Epithelial cell of prostate (primary cell): ENCODE data around the gene PARD3B.
"Not testable (repeated sequence)": the region's sequence is repeated elsewhere in the genome, so short reads cannot be mapped to it uniquely, and the experiment has no call there.

Experiments
- DNase-seq: peaks from one replicate; pipeline ENCODE4 v3.0.0-alpha.2; 2011; ENCODE audit warnings: low read depth, low spot score
- H3K27ac ChIP-seq: fragments of 450-650 bp; 2 replicates; pipeline ENCODE4 v1.5.1; 2017; ENCODE audit warnings: mild to moderate bottlenecking

PARD3B gene

GRCh38 chr2:204541637-204542036 is 3.6 kb upstream of the PARD3B start:
- no peak for DNase-seq
- H3K27ac ChIP-seq = no peak overlapping the region

GRCh38 chr2:204542982-204543608 is 2.2 kb upstream of the PARD3B start:
- DNase-seq = no peak
- H3K27ac ChIP-seq = no peak overlapping the region

- no peak overlapping the region for H3K27ac ChIP-seq
- no peak for DNase-seq
Measured at GRCh38 chr2:204545861-204546735, 823 bp downstream of the PARD3B start.

- peak overlapping the region; percentile 5 for H3K27ac ChIP-seq
- no peak for DNase-seq
Measured at GRCh38 chr2:204550751-204551511, 5.7 kb downstream of the PARD3B start.

GRCh38 chr2:204551512-204551863 is 6.2 kb downstream of the PARD3B start:
- no peak overlapping the region for H3K27ac ChIP-seq
- DNase-seq = no peak

GRCh38 chr2:204557604-204558003 is 12.3 kb downstream of the PARD3B start:
- DNase-seq = no peak
- no peak overlapping the region for H3K27ac ChIP-seq

- H3K27ac ChIP-seq, DNase-seq: not testable (repeated sequence)
Measured at GRCh38 chr2:204559358-204559757, 14.1 kb downstream of the PARD3B start.

- DNase-seq = no peak
- no peak overlapping the region for H3K27ac ChIP-seq
Measured at GRCh38 chr2:204560902-204561301, 15.6 kb downstream of the PARD3B start.

- no peak overlapping the region for H3K27ac ChIP-seq
Measured at GRCh38 chr2:204561771-204562170, 16.5 kb downstream of the PARD3B start.

GRCh38 chr2:204566439-204566838 is 21.2 kb downstream of the PARD3B start:
- DNase-seq = no peak
- no peak overlapping the region for H3K27ac ChIP-seq

More at GRCh38 chr2:204561771-204562170, 16.5 kb downstream of the PARD3B start:
- DNase-seq = no peak

- DNase-seq = no peak
- H3K27ac ChIP-seq = no peak overlapping the region
Measured at GRCh38 chr2:204570421-204570820, 25.1 kb downstream of the PARD3B start.

- H3K27ac ChIP-seq = no peak overlapping the region
- DNase-seq = no peak
Measured at GRCh38 chr2:204571041-204571440, 25.8 kb downstream of the PARD3B start.

GRCh38 chr2:204571911-204572310 is 26.6 kb downstream of the PARD3B start:
- H3K27ac ChIP-seq = no peak overlapping the region
- DNase-seq = no peak

GRCh38 chr2:204573221-204573620 is 27.9 kb downstream of the PARD3B start:
- no peak overlapping the region for H3K27ac ChIP-seq
- no peak for DNase-seq

- no peak overlapping the region for H3K27ac ChIP-seq
- DNase-seq = no peak
Measured at GRCh38 chr2:204574486-204574885, 29.2 kb downstream of the PARD3B start.

GRCh38 chr2:204575463-204575862 is 30.2 kb downstream of the PARD3B start:
- H3K27ac ChIP-seq = no peak overlapping the region
- no peak for DNase-seq

- no peak for DNase-seq
Measured at GRCh38 chr2:204576362-204576979, 31.2 kb downstream of the PARD3B start.

GRCh38 chr2:204578928-204579598 is 33.8 kb downstream of the PARD3B start:
- H3K27ac ChIP-seq = no peak overlapping the region
- no peak for DNase-seq

More at GRCh38 chr2:204576362-204576979, 31.2 kb downstream of the PARD3B start:
- H3K27ac ChIP-seq = no peak overlapping the region

GRCh38 chr2:204581946-204582345 is 36.7 kb downstream of the PARD3B start:
- DNase-seq = no peak
- H3K27ac ChIP-seq = no peak overlapping the region

GRCh38 chr2:204583773-204584172 is 38.5 kb downstream of the PARD3B start:
- H3K27ac ChIP-seq = no peak overlapping the region
- DNase-seq = no peak
